ENCODE data around the gene KRTAP4-4.
"Not testable (repeated sequence)": the region's sequence is repeated elsewhere in the genome, so short reads cannot be mapped to it uniquely, and the experiment has no call there.

The KRTAP4-4 gene

DNA sequence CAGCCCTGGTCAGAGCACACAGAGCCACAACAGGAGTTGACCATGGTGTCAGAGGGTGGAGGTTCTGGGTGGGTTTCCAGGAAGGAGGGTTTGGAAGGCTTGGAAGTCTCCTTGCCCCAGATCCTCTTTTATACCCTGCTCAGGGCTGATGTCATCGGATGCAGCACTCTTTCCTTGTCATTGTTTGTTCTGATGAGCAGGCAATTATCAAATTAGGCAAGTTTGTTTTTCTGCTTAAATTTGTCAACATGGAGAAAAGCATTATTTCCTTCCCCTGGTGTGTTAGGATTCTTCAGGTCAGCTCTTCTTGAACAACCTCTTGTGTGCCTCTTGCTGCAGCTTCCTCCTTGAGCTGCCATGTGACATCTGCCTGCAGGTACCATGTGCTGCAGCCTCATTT lies at the start of gene KRTAP4-4:
Gene KRTAP4-4, minus strand, starts transcription at position 101 of the 400 bp plus-strand sequence. Its CDS starts 57 bp downstream, at position 44.
- FAIRE-seq: no peak

DNA sequence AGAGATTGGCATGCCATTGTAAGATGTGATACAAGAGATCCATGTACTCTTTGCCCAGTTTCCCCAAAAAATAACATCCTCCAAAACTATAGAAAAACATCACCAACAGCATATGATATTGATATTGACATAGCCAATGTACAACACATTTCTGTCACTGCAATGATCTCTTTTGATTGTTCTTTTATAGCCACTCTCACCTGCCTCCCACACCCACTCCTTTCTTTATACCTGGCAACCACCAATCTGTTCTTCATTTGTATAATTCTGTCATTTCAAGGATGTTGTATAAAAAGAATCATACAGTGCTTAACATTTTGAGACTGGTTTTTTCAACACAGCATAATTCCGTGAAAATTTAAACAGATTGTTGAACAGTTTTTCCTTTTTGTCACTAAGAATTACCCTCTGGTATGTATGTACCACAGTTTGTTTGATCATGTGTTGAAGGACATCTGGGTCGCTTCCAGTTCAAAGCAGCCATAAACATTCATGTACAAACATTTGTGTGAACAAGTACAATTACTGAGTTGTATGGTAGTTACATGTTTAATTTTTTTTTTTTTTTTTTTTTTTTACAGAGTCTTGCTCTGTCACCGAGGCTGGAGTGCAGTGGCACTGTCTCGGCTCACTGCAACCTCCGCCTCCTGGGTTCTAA lies 39.0 kb upstream of the KRTAP4-4 start:
- no peak for FAIRE-seq

DNA sequence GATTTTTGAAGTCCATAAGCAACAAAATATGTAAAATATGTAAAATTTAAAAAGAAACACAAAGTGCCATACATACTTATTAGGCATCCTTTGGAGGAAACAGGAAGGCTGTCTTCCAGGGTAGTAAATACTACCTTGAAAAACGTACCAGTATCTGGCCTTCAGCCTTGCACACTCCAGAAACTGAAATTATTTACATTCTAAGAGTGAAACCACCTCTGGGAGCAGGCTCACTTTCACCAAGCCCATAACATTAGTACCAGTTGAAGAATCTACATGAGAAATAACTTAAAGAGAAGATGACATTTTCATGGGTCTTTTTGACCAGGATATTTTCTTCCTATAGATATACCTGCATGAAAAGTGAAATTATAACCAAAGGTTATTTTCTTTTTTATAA lies 35.5 kb upstream of the KRTAP4-4 start:
- no peak for FAIRE-seq

DNA sequence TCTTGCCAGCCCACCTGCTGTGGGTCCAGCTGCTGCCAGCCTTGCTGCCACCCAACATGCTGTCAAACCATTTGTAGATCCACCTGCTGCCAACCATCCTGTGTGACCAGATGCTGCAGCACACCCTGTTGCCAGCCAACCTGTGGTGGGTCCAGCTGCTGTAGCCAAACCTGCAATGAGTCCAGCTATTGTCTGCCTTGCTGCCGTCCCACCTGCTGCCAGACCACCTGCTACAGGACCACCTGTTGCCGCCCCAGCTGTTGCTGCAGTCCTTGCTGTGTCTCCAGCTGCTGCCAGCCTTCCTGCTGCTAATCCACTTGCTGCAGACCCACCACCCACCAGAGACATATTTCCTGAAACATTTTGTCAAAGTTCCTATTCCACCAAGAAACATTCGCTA lies 29.8 kb upstream of the KRTAP4-4 start:
- FAIRE-seq: no peak

DNA sequence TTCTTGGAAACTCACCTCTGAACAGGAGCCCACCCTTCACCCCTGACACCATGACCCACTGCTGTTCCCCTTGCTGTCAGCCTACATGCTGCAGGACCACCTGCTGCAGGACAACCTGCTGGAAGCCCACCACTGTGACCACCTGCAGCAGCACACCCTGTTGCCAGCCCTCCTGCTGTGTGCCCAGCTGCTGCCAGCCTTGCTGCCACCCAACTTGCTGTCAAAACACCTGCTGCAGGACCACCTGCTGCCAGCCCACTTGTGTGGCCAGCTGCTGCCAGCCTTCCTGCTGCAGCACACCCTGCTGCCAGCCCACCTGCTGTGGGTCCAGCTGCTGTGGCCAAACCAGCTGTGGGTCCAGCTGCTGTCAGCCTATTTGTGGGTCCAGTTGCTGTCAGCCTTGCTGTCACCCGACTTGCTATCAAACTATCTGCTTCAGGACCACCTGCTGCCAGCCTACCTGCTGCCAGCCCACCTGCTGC lies 29.3 kb upstream of the KRTAP4-4 start, which contains the start of gene KRTAP9-1:
Gene KRTAP9-1, plus strand, starts transcription at position 51 of the 482 bp plus-strand sequence. Its CDS starts 0 bp downstream, at position 51.
- not testable (repeated sequence) for FAIRE-seq

DNA sequence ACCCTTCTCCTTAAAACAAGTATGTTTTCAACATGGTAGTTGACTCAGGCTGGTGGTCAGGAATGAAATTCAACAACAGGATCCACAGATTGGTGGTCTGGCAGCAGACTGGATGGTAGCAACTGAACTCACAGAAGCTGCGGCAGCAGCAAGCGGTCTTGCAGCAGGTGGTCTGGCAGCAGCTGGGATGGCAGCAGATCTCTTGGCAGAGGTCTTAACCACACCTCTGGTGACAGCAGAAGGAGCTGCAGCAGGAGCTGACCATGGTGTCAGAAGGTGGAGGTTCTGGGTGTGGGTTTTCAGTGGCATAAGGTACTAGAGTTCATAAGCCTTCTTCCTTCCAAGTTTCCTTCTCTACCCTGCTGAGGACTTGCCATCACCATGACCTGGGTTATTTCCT lies 26.3 kb upstream of the KRTAP4-4 start:
- no peak for FAIRE-seq

DNA sequence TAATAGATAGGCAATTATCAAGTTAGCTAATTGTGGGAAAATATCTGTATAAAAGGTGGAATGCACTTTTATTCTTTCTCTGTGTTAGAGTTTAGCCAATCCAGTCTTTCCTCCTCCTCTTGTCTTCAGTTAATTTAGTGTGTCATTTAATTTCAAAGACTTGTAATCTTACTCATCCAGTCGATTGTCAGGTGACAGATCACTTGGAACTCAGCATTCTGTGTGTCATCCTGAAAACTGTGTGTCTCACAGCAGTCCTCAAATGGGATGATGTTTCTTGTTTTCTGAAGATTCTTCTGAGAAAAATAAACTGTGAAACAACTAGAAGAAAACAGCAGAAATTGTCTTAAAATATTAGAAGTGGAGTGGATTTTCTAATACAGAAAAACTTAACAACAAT lies 24.5 kb upstream of the KRTAP4-4 start:
- FAIRE-seq: no peak

DNA sequence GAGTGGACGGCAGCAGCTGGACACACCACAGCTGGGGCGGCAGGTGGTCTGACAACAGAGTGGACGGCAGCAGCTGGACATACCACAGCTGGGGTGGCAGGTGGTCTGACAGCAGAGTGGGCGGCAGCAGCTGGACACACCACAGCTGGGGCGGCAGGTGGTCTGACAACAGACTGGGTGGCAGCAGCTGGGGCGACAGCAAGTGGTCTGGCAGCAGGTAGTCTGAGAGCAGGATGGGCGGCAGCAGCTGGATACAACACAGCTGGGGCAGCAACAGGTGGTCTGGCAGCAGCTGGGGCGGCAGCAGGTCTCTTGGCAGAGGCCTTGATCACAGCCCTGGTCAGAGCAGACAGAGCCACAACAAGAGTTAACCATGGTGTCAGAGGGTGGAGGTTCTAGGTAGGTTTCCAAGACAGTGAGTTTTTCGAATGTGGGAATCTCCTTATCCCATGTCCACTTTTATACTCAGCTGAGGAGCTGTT lies 24.0 kb upstream of the KRTAP4-4 start, which contains the start of gene KRTAP4-1:
Gene KRTAP4-1, minus strand, starts transcription at position 432 of the 482 bp plus-strand sequence. Its CDS starts 57 bp downstream, at position 375.
- FAIRE-seq: no peak

DNA sequence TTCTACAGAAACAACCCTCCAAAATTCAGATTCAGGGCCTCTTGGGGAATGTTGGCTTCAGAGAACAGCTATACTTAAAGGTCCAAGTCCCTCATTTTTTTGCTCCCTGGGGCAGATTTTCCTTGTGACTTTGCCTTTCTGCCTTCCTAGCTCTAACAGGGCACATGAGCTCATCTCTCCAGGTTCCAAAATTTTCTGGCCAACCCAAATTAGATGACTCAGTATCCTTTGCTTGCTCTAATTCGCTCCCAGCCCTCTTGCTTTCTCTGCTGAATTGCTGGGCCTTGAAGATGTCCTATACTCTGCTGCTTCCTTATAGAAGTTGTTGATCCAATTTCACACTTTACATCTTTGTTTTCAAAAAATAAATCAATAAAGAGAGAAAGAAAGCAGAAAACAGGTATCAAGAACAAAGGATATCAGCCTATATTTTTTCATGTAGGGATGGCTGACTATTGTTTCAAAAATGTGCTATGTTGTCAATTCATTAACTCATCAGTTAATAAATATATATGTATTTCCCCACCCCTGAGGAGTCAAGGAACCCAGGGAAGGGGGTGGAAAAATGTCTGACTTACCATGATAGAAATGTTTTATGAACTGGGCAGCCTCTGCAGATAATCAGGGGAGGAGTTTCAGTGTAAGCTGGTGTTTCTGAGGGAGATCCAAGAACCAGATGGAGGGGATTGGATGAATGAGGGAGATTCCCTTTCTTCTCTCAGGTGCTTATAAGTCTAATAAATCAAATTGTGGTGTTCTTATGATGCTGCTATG lies 18.5 kb upstream of the KRTAP4-4 start:
- no peak for FAIRE-seq

DNA sequence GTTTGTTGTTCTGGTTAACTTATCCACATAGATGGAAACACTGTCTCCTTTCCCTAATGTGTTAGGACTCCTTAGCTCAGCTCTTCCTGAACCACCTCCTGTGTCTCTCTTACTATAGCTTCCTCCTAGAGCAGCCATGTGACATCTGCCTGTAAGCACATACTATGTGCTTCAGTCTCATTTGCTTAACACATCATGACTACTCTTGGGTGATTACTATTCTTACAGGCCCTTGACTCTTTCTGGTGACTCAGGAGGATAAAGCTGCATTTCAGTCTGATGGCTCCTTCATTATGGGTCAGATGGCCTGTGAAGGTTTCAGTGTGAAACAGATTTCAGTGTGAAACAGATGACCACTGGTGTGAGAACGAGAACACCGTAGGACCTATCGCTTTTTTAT lies 17.8 kb upstream of the KRTAP4-4 start:
- FAIRE-seq: no peak

DNA sequence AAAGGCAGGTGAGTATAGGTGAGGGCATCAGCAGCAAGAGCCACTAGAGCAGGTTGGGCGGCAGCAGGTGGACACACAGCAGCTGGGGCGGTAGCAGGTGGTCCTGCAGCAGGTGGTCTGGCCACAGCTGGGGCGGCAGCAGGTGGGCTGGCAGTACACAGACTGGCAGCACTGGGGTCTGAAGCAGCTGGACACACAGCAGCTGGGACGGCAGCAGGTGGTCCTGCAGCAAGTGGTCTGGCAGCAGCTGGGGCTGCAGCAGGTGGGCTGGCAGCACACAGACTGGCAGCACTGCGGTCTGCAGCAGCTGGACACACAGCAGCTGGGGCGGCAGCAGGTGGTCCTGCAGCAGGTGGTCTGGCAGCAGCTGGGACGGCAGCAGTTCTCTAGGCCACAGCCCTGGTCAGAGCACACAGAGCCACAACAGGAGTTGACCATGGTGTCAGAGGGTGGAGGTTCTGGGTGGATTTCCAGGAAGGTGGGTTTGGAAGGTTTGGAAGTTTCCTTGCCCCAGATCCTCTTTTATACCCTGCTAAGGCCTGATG lies 17.3 kb upstream of the KRTAP4-4 start, which contains the start of gene KRTAP4-2:
Gene KRTAP4-2, minus strand, starts transcription at position 495 of the 545 bp plus-strand sequence. Its CDS starts 57 bp downstream, at position 438.
- FAIRE-seq: no peak

DNA sequence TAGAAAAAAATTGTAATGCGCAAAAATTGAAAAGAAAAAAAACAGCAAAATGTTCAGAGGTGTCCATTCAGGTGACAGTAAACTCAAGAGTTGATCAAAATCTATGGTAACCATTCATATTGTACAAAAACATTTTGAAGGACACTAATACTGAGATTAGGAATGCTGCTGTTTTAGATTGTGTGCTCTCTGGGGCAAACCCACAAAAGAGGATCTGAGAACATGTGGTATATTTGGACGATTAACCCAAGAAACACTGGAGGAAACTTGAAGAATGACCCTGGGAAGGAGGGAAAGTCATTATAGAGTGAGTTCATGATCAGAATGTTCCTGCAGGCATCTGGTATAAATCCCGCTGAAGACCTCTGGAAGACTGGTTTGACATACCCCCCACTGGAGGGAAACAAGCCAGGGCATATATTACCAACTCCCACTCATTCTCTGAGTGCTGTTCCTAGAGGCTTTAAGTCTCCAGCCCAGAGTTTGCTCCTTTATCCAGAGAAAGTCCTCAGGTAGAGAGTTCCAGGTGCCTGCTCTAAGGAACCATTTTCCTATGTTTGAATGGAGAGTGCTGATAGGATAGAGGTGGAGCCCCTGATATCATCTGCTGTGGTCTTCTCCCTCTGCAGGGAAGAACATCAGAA lies 16.3 kb upstream of the KRTAP4-4 start:
- peak; percentile 29 for FAIRE-seq

DNA sequence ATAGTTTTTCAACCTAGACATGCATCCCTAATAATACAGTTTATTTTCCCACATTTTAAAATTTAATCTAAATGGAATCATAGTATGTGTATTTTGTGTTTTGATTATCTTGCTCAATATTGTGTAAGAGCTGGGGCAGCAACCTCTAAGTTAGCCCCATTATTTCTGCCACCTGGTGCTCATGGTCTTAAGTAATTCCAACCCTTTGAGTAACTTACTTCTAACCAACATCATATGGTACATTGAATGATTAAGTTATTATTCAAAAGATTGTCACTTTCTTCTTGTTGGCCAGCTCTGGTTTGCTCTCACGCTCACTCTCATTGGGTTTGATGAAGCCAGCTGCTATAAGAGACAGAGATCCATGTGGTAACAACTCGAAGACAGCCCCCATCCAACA lies 11.3 kb upstream of the KRTAP4-4 start:
- no peak for FAIRE-seq

DNA sequence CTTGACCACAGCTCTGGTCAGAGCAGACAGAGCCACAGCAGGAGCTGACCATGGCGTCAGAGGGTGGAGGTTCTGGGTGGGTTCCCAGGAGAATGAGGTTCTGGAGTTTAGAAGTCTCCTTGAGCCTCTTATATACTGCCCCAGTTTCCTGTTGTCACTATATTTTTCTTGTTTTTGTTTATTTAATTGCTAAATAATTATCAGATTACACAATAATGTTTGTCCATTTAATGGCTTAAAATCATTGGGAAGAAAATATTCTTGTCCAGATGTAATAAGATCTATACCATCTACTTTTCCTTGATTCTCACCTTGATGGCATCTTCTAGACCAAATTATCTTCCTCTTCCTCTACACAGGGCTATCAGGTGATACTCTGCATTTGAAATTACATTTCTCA lies 7.6 kb upstream of the KRTAP4-4 start, which contains the start of gene KRTAP4-3:
Gene KRTAP4-3, minus strand, starts transcription at position 101 of the 400 bp plus-strand sequence. Its CDS starts 49 bp downstream, at position 52.
- no peak for FAIRE-seq

DNA sequence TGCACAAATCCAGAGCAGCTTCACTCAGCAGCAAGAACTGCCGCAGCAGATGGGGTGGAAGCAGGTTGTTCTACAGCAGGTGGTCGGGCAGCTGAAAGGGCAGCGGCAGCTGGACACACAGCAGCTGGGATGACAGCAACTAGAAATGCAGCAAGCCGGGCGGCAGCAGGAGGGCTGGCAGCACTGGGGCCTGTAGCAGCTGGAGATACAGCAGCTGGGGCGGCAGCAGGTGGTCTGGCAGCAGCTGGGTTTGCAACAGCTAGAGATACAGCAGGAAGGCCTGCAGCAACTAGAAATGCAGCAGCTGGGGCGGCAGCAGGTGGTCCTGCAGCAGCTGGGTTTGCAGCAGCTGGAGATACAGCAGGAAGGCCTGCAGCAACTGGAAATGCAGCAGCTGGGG lies 7.0 kb upstream of the KRTAP4-4 start:
- FAIRE-seq: no peak

DNA sequence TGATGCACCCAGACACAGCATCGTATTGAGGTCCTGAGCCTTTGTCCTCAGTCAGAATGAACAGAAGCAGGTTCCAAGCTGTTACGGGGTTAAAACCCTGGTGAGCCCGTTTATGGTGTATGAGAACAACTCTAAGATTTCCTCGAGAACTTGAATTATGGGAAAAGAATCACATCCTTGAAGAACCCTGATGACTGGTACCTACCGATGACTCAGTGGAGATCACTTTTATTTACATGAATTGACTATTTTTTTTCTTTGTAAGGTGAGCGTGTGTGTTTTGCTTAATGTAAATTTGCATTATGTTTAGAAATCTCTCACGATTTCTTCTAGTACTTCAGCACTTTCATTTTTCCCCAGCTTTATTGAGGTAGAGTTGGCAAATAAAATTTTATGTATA lies 3.3 kb upstream of the KRTAP4-4 start:
- no peak for FAIRE-seq

DNA sequence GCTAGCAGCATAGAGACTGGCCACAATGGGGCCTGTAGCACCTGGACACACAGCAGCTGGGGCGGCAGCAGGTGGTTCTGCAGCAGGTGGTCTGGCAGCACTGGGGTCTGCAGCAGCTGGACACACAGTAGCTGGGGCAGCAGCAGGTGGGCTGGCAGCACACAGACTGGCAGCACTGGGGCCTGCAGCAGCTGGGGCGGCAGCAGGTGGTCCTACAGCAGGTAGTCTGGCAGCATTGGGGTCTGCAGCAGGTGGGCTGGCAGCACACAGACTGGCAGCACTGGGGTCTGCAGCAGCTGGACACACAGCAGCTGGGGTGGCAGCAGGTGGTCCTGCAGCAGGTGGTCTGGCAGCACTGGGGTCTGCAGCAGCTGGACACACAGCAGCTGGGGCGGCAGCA lies 358 bp downstream of the KRTAP4-4 start:
- not testable (repeated sequence) for FAIRE-seq

DNA sequence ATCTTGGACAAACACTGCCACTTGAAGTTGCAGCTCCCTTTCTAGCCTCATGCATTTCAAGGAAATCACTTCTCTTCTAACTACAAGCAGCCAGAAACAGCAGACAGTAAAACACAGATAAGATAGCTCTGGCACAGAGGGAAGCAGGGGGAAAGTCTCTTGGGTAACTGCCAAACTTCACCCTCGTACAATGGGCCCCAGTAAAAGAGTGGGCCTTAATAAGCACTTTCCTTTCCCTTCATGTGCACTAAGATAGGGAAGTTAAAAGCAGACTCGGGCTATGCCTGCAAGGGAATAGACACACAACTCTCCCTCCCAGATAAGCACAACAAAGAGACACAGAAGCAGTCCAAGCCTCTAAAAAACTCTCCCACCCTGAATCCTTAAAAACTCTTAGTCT lies 6.7 kb downstream of the KRTAP4-4 start:
- FAIRE-seq: no peak

DNA sequence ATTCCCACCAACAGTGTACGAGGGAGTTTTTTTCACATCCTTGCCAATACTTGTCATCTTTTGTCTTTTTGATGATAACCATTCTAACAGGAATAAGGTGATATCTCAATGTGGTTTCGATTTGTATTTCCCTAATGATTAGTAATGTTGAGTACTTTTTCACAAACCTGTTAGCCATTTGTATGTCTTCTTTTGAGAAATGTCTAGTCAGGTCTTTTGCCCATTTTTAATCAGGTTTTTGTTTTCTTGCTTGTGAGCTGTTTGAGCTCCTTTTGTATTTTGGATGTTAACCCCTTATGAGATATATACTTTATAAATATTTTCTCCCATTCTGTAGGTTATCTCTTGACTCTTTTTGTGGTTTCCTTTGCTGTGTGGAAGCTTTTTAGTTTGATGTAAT lies 9.0 kb downstream of the KRTAP4-4 start:
- FAIRE-seq: no peak

DNA sequence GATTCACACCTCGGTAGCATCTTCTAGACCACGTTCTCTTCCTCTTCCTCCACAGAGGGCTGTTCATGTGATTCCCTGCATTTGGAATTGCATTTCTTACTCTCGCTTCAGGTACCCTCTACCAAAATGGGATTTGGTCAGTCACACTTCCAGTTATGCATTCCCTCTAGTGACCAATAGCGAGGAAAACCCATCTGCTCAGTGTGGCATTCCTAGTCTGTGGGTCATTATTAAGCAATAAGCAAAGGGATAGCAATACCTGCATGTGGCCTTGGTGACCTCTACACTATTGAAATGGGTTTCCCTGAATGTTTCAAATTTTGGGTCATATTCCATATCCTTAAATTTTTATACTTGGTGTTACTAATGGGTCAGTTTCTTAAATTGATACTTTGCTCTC lies 10.5 kb downstream of the KRTAP4-4 start:
- no peak for FAIRE-seq

DNA sequence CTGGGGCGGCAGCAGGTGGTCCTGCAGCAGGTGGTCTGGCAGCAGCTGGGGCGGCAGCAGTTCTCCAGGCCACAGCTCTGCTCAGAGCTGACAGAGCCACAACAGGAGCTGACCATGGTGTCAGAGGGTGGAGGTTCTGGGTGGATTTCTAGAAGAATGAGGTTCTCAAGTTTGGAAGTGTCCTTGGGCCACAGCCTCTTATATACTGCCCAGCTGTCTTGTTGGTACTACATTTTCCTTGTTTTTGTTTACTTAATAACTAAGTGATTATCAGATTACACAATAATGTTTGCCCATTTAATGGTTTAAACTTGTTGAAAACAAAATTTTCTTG lies 10.9 kb downstream of the KRTAP4-4 start, which contains the start of gene KRTAP4-5:
Gene KRTAP4-5, minus strand, starts transcription at position 174 of the 334 bp plus-strand sequence. Its CDS starts 58 bp downstream, at position 116.
- FAIRE-seq: no peak

DNA sequence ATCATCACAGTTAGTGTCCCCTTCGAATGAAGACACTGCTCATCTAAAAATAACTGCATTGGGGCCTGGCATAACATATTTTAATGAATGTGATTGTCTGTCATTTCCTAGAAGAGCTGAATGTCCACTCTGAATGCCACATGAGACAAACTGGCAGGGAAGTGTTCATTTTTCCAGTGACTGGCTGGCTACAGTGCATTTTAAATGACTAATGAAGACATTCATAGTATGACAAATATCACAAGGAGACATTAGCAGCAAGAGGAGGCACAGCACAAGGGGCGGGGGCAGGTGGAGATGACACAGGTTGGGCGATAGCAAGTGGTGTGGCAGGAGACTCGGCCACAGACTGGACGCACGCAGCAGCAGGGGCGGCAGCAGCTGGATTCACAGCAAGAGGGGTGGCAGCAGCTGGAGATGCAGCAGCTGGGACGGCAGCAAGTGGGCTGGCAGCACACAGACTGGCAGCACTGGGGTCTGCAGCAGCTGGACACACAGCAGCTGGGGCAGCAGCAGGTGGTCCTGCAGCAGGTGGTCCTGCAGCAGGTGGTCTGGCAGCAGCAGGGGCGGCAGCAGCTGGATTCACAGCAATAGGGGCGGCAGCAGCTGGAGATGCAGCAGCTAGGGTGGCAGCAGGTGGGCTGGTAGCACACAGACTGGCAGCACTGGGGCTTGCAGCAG lies 11.4 kb downstream of the KRTAP4-4 start:
- not testable (repeated sequence) for FAIRE-seq

Data from endometrium (tissue), 2 donors.